ENCODE data around the gene PDE3A. TPM values are rescaled to one million over a fixed set of nuclear protein-coding genes. Genes with fewer than 3 reads are reported as not detected.
"Not testable (repeated sequence)": the region's sequence is repeated elsewhere in the genome, so short reads cannot be mapped to it uniquely, and the experiment has no call there.

Gene PDE3A
- total RNA-seq, 2 donors from 2014 or later = not detected

DNA sequence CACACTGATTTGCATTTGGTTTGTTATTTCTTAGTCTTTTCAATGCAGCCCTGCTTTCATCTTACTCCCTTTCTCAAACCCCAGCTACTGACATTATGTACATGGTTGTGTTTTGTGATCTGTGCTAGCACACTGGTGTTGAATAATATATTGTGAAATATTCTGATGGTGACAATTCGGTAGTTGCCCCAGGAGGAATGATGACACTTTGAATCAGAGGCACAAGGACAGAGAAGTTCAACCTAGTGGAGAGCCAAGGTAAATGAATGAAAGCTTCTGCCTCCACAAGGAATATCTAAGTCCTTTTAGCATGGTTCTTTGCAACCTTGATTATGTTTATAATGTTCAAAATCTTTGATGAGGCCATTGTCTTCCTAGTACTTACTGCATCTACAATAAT, 159.9 kb downstream of the PDE3A start:
- no peak for ATAC-seq (replicated peaks in 1 of 2)
- H3K27me3 Mint-ChIP-seq (ENCODE audit: low read depth) = no peaks in the 10 kb centered on the region
- no peak overlapping the region for H3K4me3 Mint-ChIP-seq
- no peaks in the 10 kb centered on the region for H3K4me1 Mint-ChIP-seq (ENCODE audit: low read depth)
- no peaks in the 10 kb centered on the region for H3K9me3 Mint-ChIP-seq
- no peak for DNase-seq
- no peak overlapping the region for H3K27ac Mint-ChIP-seq
- no peaks in the 10 kb centered on the region for H3K36me3 Mint-ChIP-seq (ENCODE audit: insufficient read depth in 2 of 2)

DNA sequence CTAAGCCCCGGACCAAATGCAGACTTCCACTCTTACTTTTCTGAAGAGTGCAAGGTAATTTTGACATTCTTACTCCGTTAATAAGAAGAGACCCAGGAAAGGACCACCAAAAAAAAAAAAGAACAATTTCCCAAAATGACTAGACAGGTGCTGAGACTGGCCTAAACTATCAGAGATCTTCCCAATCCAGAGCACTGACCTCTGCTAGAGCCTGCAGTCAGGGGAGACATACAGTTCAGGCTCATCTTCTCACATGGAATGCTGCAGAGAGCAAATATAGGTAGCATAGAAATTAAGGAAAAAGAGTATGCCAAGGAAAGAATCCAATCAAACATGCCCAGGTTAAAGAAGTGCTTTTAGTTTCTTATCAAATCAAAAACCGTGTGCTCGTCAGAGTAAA, 177.9 kb downstream of the PDE3A start:
- H3K4me3 Mint-ChIP-seq = no peak overlapping the region
- ATAC-seq (replicated peaks in 1 of 2) (no peak), DNase-seq (no peak)
- H3K27ac Mint-ChIP-seq = no peak overlapping the region
- H3K36me3 Mint-ChIP-seq (ENCODE audit: insufficient read depth in 2 of 2) = no peaks in the 10 kb centered on the region
- H3K27me3 Mint-ChIP-seq (ENCODE audit: low read depth) = no peaks in the 10 kb centered on the region
- H3K9me3 Mint-ChIP-seq = no peaks in the 10 kb centered on the region
- H3K4me1 Mint-ChIP-seq (ENCODE audit: low read depth) = no peaks in the 10 kb centered on the region

GRCh38 chr12:20547816-20548575, 179.7 kb downstream of the PDE3A start:
- Mint-ChIP-seq H3K27me3 (ENCODE audit: low read depth) (no peaks in the 10 kb centered on the region), H3K27ac (no peak overlapping the region), H3K4me3 (no peak overlapping the region), H3K36me3 (ENCODE audit: insufficient read depth in 2 of 2) (peaks cover 0 to 1% of the 10 kb centered on the region in 2 donors), H3K9me3 (no peaks in the 10 kb centered on the region), H3K4me1 (ENCODE audit: low read depth) (no peaks in the 10 kb centered on the region)
- no peak for DNase-seq
- ATAC-seq (replicated peaks in 1 of 2) = no peak

GRCh38 chr12:20548611-20549010, 180.3 kb downstream of the PDE3A start:
- Mint-ChIP-seq H3K4me3 (no peak overlapping the region), H3K4me1 (ENCODE audit: low read depth) (no peaks in the 10 kb centered on the region), H3K36me3 (ENCODE audit: insufficient read depth in 2 of 2) (peaks cover 0 to 1% of the 10 kb centered on the region in 2 donors), H3K9me3 (no peaks in the 10 kb centered on the region), H3K27me3 (ENCODE audit: low read depth) (no peaks in the 10 kb centered on the region), H3K27ac (no peak overlapping the region)
- ATAC-seq (replicated peaks in 1 of 2) (no peak), DNase-seq (no peak)

DNA sequence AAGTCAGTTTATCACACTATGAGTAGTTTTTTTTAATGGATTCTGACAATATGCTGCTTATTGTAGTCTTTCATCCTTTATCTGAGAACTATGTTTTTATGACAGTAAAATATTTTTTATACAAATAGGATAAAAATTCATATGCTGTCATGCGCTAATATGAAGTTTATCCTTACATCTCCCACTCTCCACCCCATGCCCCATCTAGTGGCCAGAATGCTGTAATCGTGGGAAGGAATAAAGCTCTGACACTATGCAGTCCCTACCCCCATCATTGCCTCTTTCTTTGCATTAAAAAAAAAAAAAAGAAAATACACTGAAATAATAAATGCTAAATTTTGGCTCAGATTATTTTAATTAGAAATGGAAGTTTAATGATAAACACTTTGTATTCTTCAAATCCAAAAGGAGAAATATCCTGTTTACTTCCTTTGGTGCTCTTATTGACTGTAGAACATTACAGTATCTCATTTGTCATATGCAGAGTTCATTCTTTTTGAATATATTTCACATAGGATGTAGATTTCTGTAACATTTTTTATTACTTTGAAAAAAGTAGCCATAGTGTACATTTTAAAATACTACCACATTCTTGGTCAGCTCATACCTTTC, 180.9 kb downstream of the PDE3A start:
- Mint-ChIP-seq H3K9me3 (no peaks in the 10 kb centered on the region), H3K4me1 (ENCODE audit: low read depth) (no peaks in the 10 kb centered on the region), H3K27ac (no peak overlapping the region), H3K27me3 (ENCODE audit: low read depth) (no peaks in the 10 kb centered on the region), H3K36me3 (ENCODE audit: insufficient read depth in 2 of 2) (peaks cover 0 to 1% of the 10 kb centered on the region in 2 donors), H3K4me3 (no peak overlapping the region)
- no peak for ATAC-seq (replicated peaks in 1 of 2)
- DNase-seq = no peak

DNA sequence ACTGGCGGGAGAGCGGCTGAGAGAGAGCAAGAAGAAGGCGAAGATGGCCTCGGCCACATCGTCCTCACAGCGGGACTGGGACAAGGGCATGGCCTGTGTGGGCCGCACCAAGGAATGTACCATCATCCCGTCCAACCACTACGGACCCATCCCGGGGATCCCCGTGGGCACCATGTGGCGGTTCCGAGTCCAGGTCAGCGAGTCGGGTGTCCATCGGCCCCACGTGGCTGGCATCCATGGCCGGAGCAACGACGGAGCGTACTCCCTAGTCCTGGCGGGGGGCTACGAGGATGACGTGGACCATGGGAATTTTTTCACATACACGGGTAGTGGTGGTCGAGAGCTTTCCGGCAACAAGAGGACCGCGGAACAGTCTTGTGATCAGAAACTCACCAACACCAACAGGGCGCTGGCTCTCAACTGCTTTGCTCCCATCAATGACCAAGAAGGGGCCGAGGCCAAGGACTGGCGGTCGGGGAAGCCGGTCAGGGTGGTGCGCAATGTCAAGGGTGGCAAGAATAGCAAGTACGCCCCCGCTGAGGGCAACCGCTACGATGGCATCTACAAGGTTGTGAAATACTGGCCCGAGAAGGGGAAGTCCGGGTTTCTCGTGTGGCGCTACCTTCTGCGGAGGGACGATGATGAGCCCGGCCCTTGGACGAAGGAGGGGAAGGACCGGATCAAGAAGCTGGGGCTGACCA, 183.6 kb downstream of the PDE3A start:
- H3K9me3 Mint-ChIP-seq; H3K27me3 Mint-ChIP-seq (ENCODE audit: low read depth); H3K4me1 Mint-ChIP-seq (ENCODE audit: low read depth); ATAC-seq (replicated peaks in 1 of 2); H3K4me3 Mint-ChIP-seq; H3K36me3 Mint-ChIP-seq (ENCODE audit: insufficient read depth in 2 of 2); DNase-seq; H3K27ac Mint-ChIP-seq: not testable (repeated sequence)

- not testable (repeated sequence) for H3K27ac Mint-ChIP-seq; ATAC-seq (replicated peaks in 1 of 2); H3K4me3 Mint-ChIP-seq; H3K36me3 Mint-ChIP-seq (ENCODE audit: insufficient read depth in 2 of 2); DNase-seq; H3K4me1 Mint-ChIP-seq (ENCODE audit: low read depth); H3K9me3 Mint-ChIP-seq; H3K27me3 Mint-ChIP-seq (ENCODE audit: low read depth)
Observed at GRCh38 chr12:20552586-20552985, 184.2 kb downstream of the PDE3A start.

GRCh38 chr12:20555015-20555414, 186.7 kb downstream of the PDE3A start:
- no peak overlapping the region for H3K27ac Mint-ChIP-seq
- peaks cover 0 to 1% of the 10 kb centered on the region in 2 donors for H3K36me3 Mint-ChIP-seq (ENCODE audit: insufficient read depth in 2 of 2)
- no peaks in the 10 kb centered on the region for H3K4me1 Mint-ChIP-seq (ENCODE audit: low read depth)
- H3K9me3 Mint-ChIP-seq = no peaks in the 10 kb centered on the region
- DNase-seq (no peak), ATAC-seq (replicated peaks in 1 of 2) (no peak)
- H3K27me3 Mint-ChIP-seq (ENCODE audit: low read depth) = no peaks in the 10 kb centered on the region
- H3K4me3 Mint-ChIP-seq = no peak overlapping the region

- Mint-ChIP-seq H3K36me3 (ENCODE audit: insufficient read depth in 2 of 2) (peaks cover 0 to 1% of the 10 kb centered on the region in 2 donors), H3K27ac (no peak overlapping the region), H3K27me3 (ENCODE audit: low read depth) (no peaks in the 10 kb centered on the region), H3K4me3 (no peak overlapping the region), H3K9me3 (no peaks in the 10 kb centered on the region), H3K4me1 (ENCODE audit: low read depth) (no peaks in the 10 kb centered on the region)
- no peak for ATAC-seq (replicated peaks in 1 of 2)
- DNase-seq = no peak
Observed at GRCh38 chr12:20555771-20556170, 187.4 kb downstream of the PDE3A start.

- Mint-ChIP-seq H3K4me1 (ENCODE audit: low read depth) (no peaks in the 10 kb centered on the region), H3K27ac (no peak overlapping the region), H3K27me3 (ENCODE audit: low read depth) (no peaks in the 10 kb centered on the region), H3K36me3 (ENCODE audit: insufficient read depth in 2 of 2) (peaks cover 0 to 1% of the 10 kb centered on the region in 2 donors), H3K9me3 (no peaks in the 10 kb centered on the region), H3K4me3 (no peak overlapping the region)
- no peak for ATAC-seq (replicated peaks in 1 of 2)
- no peak for DNase-seq
Observed at GRCh38 chr12:20557096-20557495, 188.8 kb downstream of the PDE3A start.

DNA sequence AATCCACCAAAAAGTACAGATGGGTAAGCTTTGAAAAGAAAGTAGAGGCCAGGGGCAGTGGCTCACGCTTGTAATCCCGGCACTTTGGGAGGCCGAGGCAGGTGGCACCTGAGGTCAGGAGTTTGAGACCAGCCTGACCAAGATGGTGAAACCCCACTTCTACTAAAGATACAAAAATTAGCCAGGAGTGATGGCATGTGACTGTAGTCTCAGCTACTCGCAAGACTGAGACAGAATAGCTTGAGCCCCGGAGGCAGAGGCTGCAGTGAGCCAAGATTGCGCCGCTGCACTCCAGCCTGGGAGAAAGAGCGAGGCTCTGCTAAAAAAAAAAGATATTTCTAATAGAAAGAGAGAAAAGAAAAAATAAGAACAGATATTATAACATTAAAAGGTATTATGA, 192.6 kb downstream of the PDE3A start:
- no peak for DNase-seq
- Mint-ChIP-seq H3K4me1 (ENCODE audit: low read depth) (no peaks in the 10 kb centered on the region), H3K27ac (no peak overlapping the region), H3K27me3 (ENCODE audit: low read depth) (no peaks in the 10 kb centered on the region), H3K9me3 (no peaks in the 10 kb centered on the region), H3K36me3 (ENCODE audit: insufficient read depth in 2 of 2) (no peaks in the 10 kb centered on the region), H3K4me3 (no peak overlapping the region)
- no peak for ATAC-seq (replicated peaks in 1 of 2)

- Mint-ChIP-seq H3K9me3 (no peaks in the 10 kb centered on the region), H3K27me3 (ENCODE audit: low read depth) (no peaks in the 10 kb centered on the region), H3K36me3 (ENCODE audit: insufficient read depth in 2 of 2) (no peaks in the 10 kb centered on the region), H3K27ac (no peak overlapping the region), H3K4me1 (ENCODE audit: low read depth) (no peaks in the 10 kb centered on the region), H3K4me3 (no peak overlapping the region)
- ATAC-seq (replicated peaks in 1 of 2) (no peak), DNase-seq (no peak)
Observed at GRCh38 chr12:20561871-20562270, 193.5 kb downstream of the PDE3A start.

- Mint-ChIP-seq H3K36me3 (ENCODE audit: insufficient read depth in 2 of 2) (no peaks in the 10 kb centered on the region), H3K4me3 (no peak overlapping the region)
Observed at GRCh38 chr12:20567413-20567812, 199.1 kb downstream of the PDE3A start.

More at GRCh38 chr12:20567413-20567812, 199.1 kb downstream of the PDE3A start:
- Mint-ChIP-seq H3K27me3 (ENCODE audit: low read depth) (no peaks in the 10 kb centered on the region), H3K4me1 (ENCODE audit: low read depth) (no peaks in the 10 kb centered on the region), H3K27ac (no peak overlapping the region), H3K9me3 (no peaks in the 10 kb centered on the region)
- ATAC-seq (replicated peaks in 1 of 2) = no peak
- DNase-seq = no peak

Data from activated T-cell treated with anti-CD3 and anti-CD28 coated beads, Interleukin-2, amount 50 U/mL, for 72 hours (primary cell).